K562 (cell line): ENCODE measurements around the gene KIF18B. TPM values are rescaled to one million over a fixed set of nuclear protein-coding genes. Genes with fewer than 3 reads are reported as not detected.

Source experiments
- ARHGAP35 ChIP-seq: fragments of 450-650 bp; IDR thresholded peaks from 2 replicates; pipeline ENCODE4 v1.6.1; 2018; ENCODE audit not compliant: partially characterized antibody
- GABPA ChIP-seq: fragments of 200-800 bp; sonication (Bioruptor generic); conservative IDR thresholded peaks from 2 replicates; pipeline ENCODE4 v1.6.1; 2016; ENCODE audit warnings: low read depth, missing genetic modification characterization, missing compliant biosample characterization
- HDAC6 ChIP-seq: IDR thresholded peaks from 2 replicates; pipeline ENCODE4 v1.6.1; 2012; ENCODE audit warnings: low read depth, mild to moderate bottlenecking, control low read depth, inconsistent platforms, low read length, moderate library complexity
- HEY1 ChIP-seq: fragments of 250-450 bp; sonication (Bioruptor Pico); IDR thresholded peaks from 2 replicates; pipeline ENCODE4 v1.5.0; 2020; ENCODE audit warnings: mild to moderate bottlenecking, moderate library complexity, borderline replicate concordance
- IRF2 ChIP-seq: sonication (generic); formaldehyde crosslinking; IDR thresholded peaks from 2 replicates; pipeline ENCODE4 v1.8.1; 2022; ENCODE audit warnings: mild to moderate bottlenecking, missing genetic modification reagents
- LEF1 ChIP-seq: fragments of 450-650 bp; IDR thresholded peaks from 2 replicates; pipeline ENCODE4 v1.6.1; 2016; ENCODE audit warnings: mild to moderate bottlenecking
- MTA3 ChIP-seq: fragments of 450-650 bp; formaldehyde crosslinking; IDR thresholded peaks from 2 replicates; pipeline ENCODE4 v1.6.1; 2017; ENCODE audit warnings: mild to moderate bottlenecking, borderline replicate concordance
- MYC ChIP-seq, 2 experiments: fragments of 250-450 bp in 1 of 2; sonication (Bioruptor Pico) in 1 of 2; IDR thresholded peaks; 2 replicates each; pipeline versions ENCODE4 v1.5.1 to v1.6.1; 2012 to 2021; ENCODE audit warnings: low read depth in 2 of 2, borderline replicate concordance in 1 of 2, improper control_type of control experiment in 1 of 2, low read length in 1 of 2, mild to moderate bottlenecking in 1 of 2, moderate library complexity in 1 of 2
- PCBP1 ChIP-seq: fragments of 200-400 bp; formaldehyde crosslinking; IDR thresholded peaks from 2 replicates; pipeline ENCODE4 v1.6.1; 2018; ENCODE audit warnings: mild to moderate bottlenecking, low read depth, low read length; ENCODE audit not compliant: poor library complexity, severe bottlenecking
- SNIP1 ChIP-seq: fragments of 450-650 bp; IDR thresholded peaks from 2 replicates; pipeline ENCODE4 v1.7.1; 2017; ENCODE audit warnings: low read depth, mild to moderate bottlenecking
- SRSF7 ChIP-seq: fragments of 200-400 bp; formaldehyde crosslinking; optimal IDR thresholded peaks from 2 replicates; pipeline ENCODE3; 2017; ENCODE audit warnings: mild to moderate bottlenecking, low read depth, low read length
- TRIM28 ChIP-seq: fragments of 450-650 bp; IDR thresholded peaks from 2 replicates; pipeline ENCODE4 v1.6.1; 2017
- ZNF134 ChIP-seq: fragments of 250-450 bp; sonication (Bioruptor Pico); conservative IDR thresholded peaks from 2 replicates; pipeline ENCODE4 v1.4.0; 2020
- ZNF586 ChIP-seq: fragments of 450-650 bp; formaldehyde crosslinking; conservative IDR thresholded peaks from 2 replicates; pipeline ENCODE4 v1.4.0; 2020; ENCODE audit warnings: mild to moderate bottlenecking, moderate library complexity
- ZNF696 ChIP-seq: fragments of 250-450 bp; sonication (Bioruptor Pico); conservative IDR thresholded peaks from 2 replicates; pipeline ENCODE4 v1.4.0; 2020; ENCODE audit warnings: mild to moderate bottlenecking, moderate library complexity
- polyA plus RNA-seq, 8 experiments: library from polyadenylated mRNA; depleted of rRNA in 4 of 8; stranded (reverse) in 5 of 8; unstranded in 3 of 8; fragments of >200 nt; fragmentation: Nextera tagmentation in 2 of 8; fragmentation: Illumina TruSeq in 1 of 8; extraction: Ambion mirVana in 2 of 8; extraction: Trizol in 1 of 8; gene quantifications; 2 replicates each; pipeline versions ENCODE4 v1.2.1 to v1.2.3, GENCODE V29; 2011 to 2014; ENCODE audit warnings: inconsistent platforms in 1 of 8, missing spikeins in 1 of 8
- total RNA-seq, 7 experiments: library from RNA; depleted of rRNA in 6 of 7; stranded (reverse); fragments of >200 nt in 6 of 7; fragmentation: Illumina TruSeq in 2 of 7; extraction: Trizol in 2 of 7; gene quantifications; 2 replicates each; pipeline versions ENCODE4 v1.2.1 to v1.2.3, GENCODE V29; 2011 to 2021; ENCODE audit warnings: low replicate concordance in 1 of 7
- TF ChIP-seq, protein P1 (sequence below): fragments of 250-450 bp; sonication (Bioruptor Pico); IDR thresholded peaks from 2 replicates; pipeline ENCODE4 v1.8.0; 2021; ENCODE audit warnings: borderline replicate concordance, mild to moderate bottlenecking, moderate library complexity; ENCODE audit not compliant: poor library complexity, severe bottlenecking
- TF ChIP-seq, protein P2 (sequence below), 2 experiments: IDR thresholded peaks; 2 replicates each; pipeline ENCODE4 v1.6.1; 2012; ENCODE audit warnings: improper control_type of control experiment in 2 of 2, low read depth in 2 of 2, low read length in 2 of 2, borderline replicate concordance in 1 of 2
- TF ChIP-seq, protein P3 (sequence below): sonication (generic); formaldehyde crosslinking; IDR thresholded peaks from 2 replicates; pipeline ENCODE4 v1.9.0; 2022; ENCODE audit warnings: mild to moderate bottlenecking, missing genetic modification reagents

KIF18B gene
- total and polyA plus RNA-seq, 9 of the 15 experiments (the other 6 are each of a cell fraction or from before 2014, with no cell fraction given), result 2.0 to 42.8 (median 13.2) TPM

- no peak for TF ChIP-seq HDAC6
- no peak for TF ChIP-seq TRIM28
- TF ChIP-seq PCBP1, result no peak
- TF ChIP-seq, protein P1, sequence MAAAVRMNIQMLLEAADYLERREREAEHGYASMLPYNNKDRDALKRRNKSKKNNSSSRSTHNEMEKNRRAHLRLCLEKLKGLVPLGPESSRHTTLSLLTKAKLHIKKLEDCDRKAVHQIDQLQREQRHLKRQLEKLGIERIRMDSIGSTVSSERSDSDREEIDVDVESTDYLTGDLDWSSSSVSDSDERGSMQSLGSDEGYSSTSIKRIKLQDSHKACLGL (CRISPR knock-in tag), result no peak
- TF ChIP-seq, protein P2, sequence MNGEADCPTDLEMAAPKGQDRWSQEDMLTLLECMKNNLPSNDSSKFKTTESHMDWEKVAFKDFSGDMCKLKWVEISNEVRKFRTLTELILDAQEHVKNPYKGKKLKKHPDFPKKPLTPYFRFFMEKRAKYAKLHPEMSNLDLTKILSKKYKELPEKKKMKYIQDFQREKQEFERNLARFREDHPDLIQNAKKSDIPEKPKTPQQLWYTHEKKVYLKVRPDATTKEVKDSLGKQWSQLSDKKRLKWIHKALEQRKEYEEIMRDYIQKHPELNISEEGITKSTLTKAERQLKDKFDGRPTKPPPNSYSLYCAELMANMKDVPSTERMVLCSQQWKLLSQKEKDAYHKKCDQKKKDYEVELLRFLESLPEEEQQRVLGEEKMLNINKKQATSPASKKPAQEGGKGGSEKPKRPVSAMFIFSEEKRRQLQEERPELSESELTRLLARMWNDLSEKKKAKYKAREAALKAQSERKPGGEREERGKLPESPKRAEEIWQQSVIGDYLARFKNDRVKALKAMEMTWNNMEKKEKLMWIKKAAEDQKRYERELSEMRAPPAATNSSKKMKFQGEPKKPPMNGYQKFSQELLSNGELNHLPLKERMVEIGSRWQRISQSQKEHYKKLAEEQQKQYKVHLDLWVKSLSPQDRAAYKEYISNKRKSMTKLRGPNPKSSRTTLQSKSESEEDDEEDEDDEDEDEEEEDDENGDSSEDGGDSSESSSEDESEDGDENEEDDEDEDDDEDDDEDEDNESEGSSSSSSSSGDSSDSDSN (IDR thresholded peaks at IDR 0.05; ENCODE audit: borderline replicate concordance in 1 of 2, low read depth in 2 of 2, low read length in 2 of 2), result no peak
- TF ChIP-seq SRSF7, result no peak
- TF ChIP-seq, protein P3, sequence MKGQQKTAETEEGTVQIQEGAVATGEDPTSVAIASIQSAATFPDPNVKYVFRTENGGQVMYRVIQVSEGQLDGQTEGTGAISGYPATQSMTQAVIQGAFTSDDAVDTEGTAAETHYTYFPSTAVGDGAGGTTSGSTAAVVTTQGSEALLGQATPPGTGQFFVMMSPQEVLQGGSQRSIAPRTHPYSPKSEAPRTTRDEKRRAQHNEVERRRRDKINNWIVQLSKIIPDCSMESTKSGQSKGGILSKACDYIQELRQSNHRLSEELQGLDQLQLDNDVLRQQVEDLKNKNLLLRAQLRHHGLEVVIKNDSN, result peak; percentile 35
- no peak for TF ChIP-seq SNIP1
- TF ChIP-seq ARHGAP35, result no peak
- no peak for TF ChIP-seq ZNF134 (CRISPR knock-in tag)
- TF ChIP-seq IRF2 (CRISPR knock-in tag), result no peak
- no peak for TF ChIP-seq MYC (IDR thresholded peaks at IDR 0.05; ENCODE audit: low read depth, low read length)
- no peak for TF ChIP-seq MYC (CRISPR knock-in tag; IDR thresholded peaks at IDR 0.05; ENCODE audit: borderline replicate concordance, low read depth)
- TF ChIP-seq LEF1, result no peak
- TF ChIP-seq GABPA, result no peak
- TF ChIP-seq ZNF696 (CRISPR knock-in tag), result no peak
- TF ChIP-seq HEY1, result no peak
- no peak for TF ChIP-seq MTA3
- no peak for TF ChIP-seq ZNF586 (CRISPR knock-in tag)
Measured at GRCh38 chr17:44919885-44920564, 27.5 kb downstream of the KIF18B start (continued).
